K562 (cell line): ENCODE results near the gene LMAN2. TPM values are rescaled to one million over a fixed set of nuclear protein-coding genes. Genes with fewer than 3 reads are reported as not detected.

Experiments
- ATAC-seq: fragments of 200-7000 bp; cut with Tn5 transposase; 3 replicates; pipeline ENCODE4 v1.9.1; 2020; ENCODE audit warnings: moderate library complexity
- BruUV-seq: library from RNA; stranded (reverse); fragments of 400-500 nt; replicated peaks from 2 replicates; lab custom pipeline; 2021; lab: Mats Ljungman, UMichigan
- CTCF ChIA-PET: fragments of 300-600 bp; formaldehyde crosslinking; extraction: SDS; loops from one replicate; lab custom pipeline; 2021; ENCODE audit warnings: low intra/inter-chr PET ratio; lab: Yijun Ruan, JAX
- POLR2A ChIA-PET: fragments of 300-600, 350-650 bp; sonication (Branson Sonifier 250); formaldehyde crosslinking; extraction: SDS; loops from one replicate; lab custom pipeline; 2021; ENCODE audit warnings: antibody characterized with exemption, inconsistent platforms; lab: Yijun Ruan, JAX
- DNase-seq, 4 experiments: peaks; one replicate each; pipeline versions ENCODE4 v3.0.0 to v3.0.0-alpha.2; 2011 to 2018; ENCODE audit warnings: low spot score in 3 of 4, mixed read lengths in 3 of 4; ENCODE audit errors: extremely low read depth in 1 of 4
- FAIRE-seq: peaks from 2 replicates; lab custom pipeline; 2011; peaks lifted over from hg19 to GRCh38; lab: Jason Lieb, UNC
- H2AFZ ChIP-seq: 2 replicates; pipeline ENCODE4 v1.6.0; 2011; ENCODE audit warnings: low read depth, low read length, control low read depth, inconsistent platforms
- H3K27ac ChIP-seq: fragments of 200-600 bp; 3 replicates; pipeline ENCODE4 v1.8.0; 2011; ENCODE audit warnings: low read depth, mild to moderate bottlenecking, control low read depth, inconsistent platforms, low read length, moderate library complexity, mixed read lengths; ENCODE audit errors: extremely low read depth
- H3K27me3 ChIP-seq, 2 experiments: fragments of 300-600 bp in 1 of 2; 2 replicates in 1 of 2; 3 replicates in 1 of 2; pipeline versions ENCODE4 v1.6.0 to v1.8.0; 2011; ENCODE audit warnings: inconsistent platforms in 2 of 2, low read length in 2 of 2, mild to moderate bottlenecking in 1 of 2, mixed read lengths in 1 of 2, moderate library complexity in 1 of 2; ENCODE audit not compliant: control insufficient read depth in 2 of 2, insufficient read depth in 2 of 2
- H3K36me3 ChIP-seq: fragments of 300-600 bp; 3 replicates; pipeline ENCODE4 v1.8.0; 2011; ENCODE audit warnings: mild to moderate bottlenecking, low read length, inconsistent platforms; ENCODE audit not compliant: control insufficient read depth, insufficient read depth
- H3K4me1 ChIP-seq, 2 experiments: fragments of 200-600 bp in 1 of 2; replicated peaks in 1 of 2; 2 replicates in 1 of 2; 3 replicates in 1 of 2; pipeline versions ENCODE4 v1.5.1 to v1.8.0; 2011; ENCODE audit warnings: inconsistent platforms in 2 of 2, low read length in 2 of 2, mild to moderate bottlenecking in 1 of 2, mixed read lengths in 1 of 2, moderate library complexity in 1 of 2; ENCODE audit not compliant: control insufficient read depth in 2 of 2, insufficient read depth in 2 of 2
- H3K4me2 ChIP-seq: 2 replicates; pipeline ENCODE4 v1.6.1; 2011; ENCODE audit warnings: low read length, control low read depth, inconsistent platforms, mixed read lengths; ENCODE audit not compliant: insufficient read depth
- H3K4me3 ChIP-seq: fragments of 200-600 bp; sonication (generic), shearing (Covaris generic); 2 replicates; pipeline ENCODE4 v1.5.1; 2016; ENCODE audit warnings: control low read depth, inconsistent platforms
- H3K79me2 ChIP-seq: fragments of 200-600 bp; 3 replicates; pipeline ENCODE4 v1.8.0; 2011; ENCODE audit warnings: low read length, inconsistent platforms; ENCODE audit not compliant: control insufficient read depth, insufficient read depth
- H3K9ac ChIP-seq, 2 experiments: 2 replicates each; pipeline versions ENCODE4 v1.6.0 to v1.6.1; 2011; ENCODE audit warnings: low read depth in 2 of 2, low read length in 2 of 2, control low read depth in 1 of 2, inconsistent platforms in 1 of 2, mild to moderate bottlenecking in 1 of 2, mixed read lengths in 1 of 2; ENCODE audit not compliant: insufficient read depth in 1 of 2
- H3K9me1 ChIP-seq: one replicate; pipeline ENCODE4 v1.6.0; 2011; ENCODE audit warnings: inconsistent platforms, mild to moderate bottlenecking, low read length, moderate library complexity; ENCODE audit not compliant: control insufficient read depth, insufficient read depth
- H3K9me3 ChIP-seq: replicated peaks from 2 replicates; pipeline ENCODE4 v1.5.1; 2011; ENCODE audit warnings: low read depth, low read length, inconsistent platforms; ENCODE audit not compliant: control insufficient read depth, insufficient read depth
- H4K20me1 ChIP-seq: replicated peaks from 2 replicates; pipeline ENCODE4 v1.6.1; 2011; ENCODE audit warnings: low read length, inconsistent platforms, mixed read lengths; ENCODE audit not compliant: control insufficient read depth, insufficient read depth
- ATF3 ChIP-seq, 2 experiments: fragments of 450-650 bp in 1 of 2; sonication (generic) in 1 of 2; formaldehyde crosslinking in 1 of 2; IDR thresholded peaks in 1 of 2; conservative IDR thresholded peaks in 1 of 2; 2 replicates each; pipeline versions ENCODE4 v1.6.1 to v1.8.1; 2016 to 2023; ENCODE audit warnings: mild to moderate bottlenecking in 2 of 2, moderate library complexity in 2 of 2, inconsistent platforms in 1 of 2, missing genetic modification reagents in 1 of 2
- ETV1 ChIP-seq: fragments of 450-650 bp; conservative IDR thresholded peaks from 2 replicates; pipeline ENCODE4 v1.6.1; 2016; ENCODE audit warnings: missing genetic modification characterization, control low read depth, low read depth, missing compliant biosample characterization
- ETV5 ChIP-seq: sonication (generic); formaldehyde crosslinking; IDR thresholded peaks from 2 replicates; pipeline ENCODE4 v1.4.0; 2020; ENCODE audit warnings: low read depth, mild to moderate bottlenecking, missing genetic modification reagents
- MNT ChIP-seq, 2 experiments: fragments of 450-650 bp; conservative IDR thresholded peaks; 2 replicates each; pipeline ENCODE4 v1.6.1; 2017; ENCODE audit warnings: mild to moderate bottlenecking in 2 of 2, moderate library complexity in 2 of 2
- MTA1 ChIP-seq: fragments of 450-650 bp; IDR thresholded peaks from 2 replicates; pipeline ENCODE4 v1.6.1; 2017; ENCODE audit warnings: borderline replicate concordance
- NCOA1 ChIP-seq: fragments of 450-650 bp; IDR thresholded peaks from 2 replicates; pipeline ENCODE4 v1.6.1; 2016; ENCODE audit warnings: low read depth
- NCOA4 ChIP-seq: fragments of 450-650 bp; IDR thresholded peaks from 2 replicates; pipeline ENCODE4 v1.6.1; 2018; ENCODE audit warnings: mild to moderate bottlenecking; ENCODE audit not compliant: partially characterized antibody
- NCOA6 ChIP-seq: fragments of 450-650 bp; IDR thresholded peaks from 2 replicates; pipeline ENCODE4 v1.6.1; 2017; ENCODE audit warnings: mild to moderate bottlenecking
- SIX5 ChIP-seq, 2 experiments: IDR thresholded peaks; 2 replicates each; pipeline ENCODE4 v1.6.1; 2011; ENCODE audit warnings: low read length in 2 of 2, borderline replicate concordance in 1 of 2, low read depth in 1 of 2, mild to moderate bottlenecking in 1 of 2, moderate library complexity in 1 of 2; ENCODE audit not compliant: insufficient read depth in 1 of 2
- TSHZ1 ChIP-seq: fragments of 250-450 bp; sonication (Bioruptor Pico); IDR thresholded peaks from 2 replicates; pipeline ENCODE4 v1.4.0; 2020; ENCODE audit warnings: mild to moderate bottlenecking, moderate library complexity
- ZC3H4 ChIP-seq: sonication (generic); formaldehyde crosslinking; IDR thresholded peaks from 2 replicates; pipeline ENCODE4 v1.9.0; 2021; ENCODE audit warnings: missing genetic modification reagents, borderline replicate concordance
- ZNF584 ChIP-seq: fragments of 200-800 bp; sonication (Bioruptor generic); IDR thresholded peaks from 2 replicates; pipeline ENCODE4 v1.6.1; 2016; ENCODE audit warnings: low read depth, mild to moderate bottlenecking, missing genetic modification characterization, missing compliant biosample characterization
- ZNF586 ChIP-seq: fragments of 450-650 bp; formaldehyde crosslinking; conservative IDR thresholded peaks from 2 replicates; pipeline ENCODE4 v1.4.0; 2020; ENCODE audit warnings: mild to moderate bottlenecking, moderate library complexity
- ZNF740 ChIP-seq, 3 experiments: fragments of 200-800 bp in 1 of 3; sonication (Bioruptor generic) in 1 of 3; sonication (generic) in 1 of 3; formaldehyde crosslinking in 1 of 3; IDR thresholded peaks; 2 replicates each; pipeline versions ENCODE4 v1.6.1 to v1.8.0; 2016 to 2022; ENCODE audit warnings: mild to moderate bottlenecking in 2 of 3, missing compliant biosample characterization in 2 of 3, missing genetic modification characterization in 2 of 3, missing genetic modification reagents in 1 of 3
- ZNF766 ChIP-seq: fragments of 200-800 bp; sonication (Bioruptor generic); conservative IDR thresholded peaks from 2 replicates; pipeline ENCODE4 v1.6.1; 2016; ENCODE audit warnings: missing genetic modification characterization, missing compliant biosample characterization
- WGBS: fragments of 100-300 bp; shearing (Covaris generic); methylation state at CpG from one replicate; pipeline ENCODE4 v1.1.6; 2016; ENCODE audit warnings: low coverage, mixed read lengths; ENCODE audit not compliant: insufficient coverage; ENCODE audit errors: missing lambda C conversion rate; 5-methylcytosine and 5-hydroxymethylcytosine counted together
- in situ Hi-C: fragments of 300-500 bp; cut with MboI; formaldehyde crosslinking; loops from 4 replicates; pipeline ENCODE4 v1.15.0; 2018; ENCODE audit warnings: inconsistent platforms, mixed read lengths
- intact Hi-C: fragments of 100-400 bp; cut with micrococcal nuclease; formaldehyde crosslinking; loops from 2 replicates; pipeline ENCODE4 v1.14.2; 2022
- polyA plus RNA-seq, 8 experiments: library from polyadenylated mRNA; depleted of rRNA in 4 of 8; stranded (reverse) in 5 of 8; unstranded in 3 of 8; fragments of >200 nt; fragmentation: Nextera tagmentation in 2 of 8; fragmentation: Illumina TruSeq in 1 of 8; extraction: Ambion mirVana in 2 of 8; extraction: Trizol in 1 of 8; gene quantifications; 2 replicates each; pipeline versions ENCODE4 v1.2.1 to v1.2.3, GENCODE V29; 2011 to 2014; ENCODE audit warnings: inconsistent platforms in 1 of 8, missing spikeins in 1 of 8
- total RNA-seq, 7 experiments: library from RNA; depleted of rRNA in 6 of 7; stranded (reverse); fragments of >200 nt in 6 of 7; fragmentation: Illumina TruSeq in 2 of 7; extraction: Trizol in 2 of 7; gene quantifications; 2 replicates each; pipeline versions ENCODE4 v1.2.1 to v1.2.3, GENCODE V29; 2011 to 2021; ENCODE audit warnings: low replicate concordance in 1 of 7

Gene LMAN2
- total and polyA plus RNA-seq, 9 of the 15 experiments (the other 6 are each of a cell fraction or from before 2014, with no cell fraction given), result 2.7 to 254 (median 136) TPM

- H3K4me3 ChIP-seq, result no peak overlapping the region
- DNase-seq, result no peak
- H3K9me3 ChIP-seq, result no peaks in the 10 kb centered on the region
- H3K9me1 ChIP-seq, result no peaks in the 10 kb centered on the region
- intact Hi-C loops (no loop called here), in situ Hi-C loops (no loop called here)
- H3K36me3 ChIP-seq, result peaks cover 68% of the 10 kb centered on the region
- BruUV-seq, result no TSS peak
- ATAC-seq, result no peak
- no peaks in the 10 kb centered on the region for H4K20me1 ChIP-seq
- no peaks in the 10 kb centered on the region for H3K27me3 ChIP-seq
- H3K27ac ChIP-seq, result no peak overlapping the region
- H3K9ac ChIP-seq, result no peak overlapping the region
- no peak overlapping the region for H3K4me2 ChIP-seq
- no peak for FAIRE-seq
- ChIA-PET POLR2A (interaction anchor here (0.6 to 1.1 kb wide), 2 partner anchors 12 to 151 kb away, joined by 3 to 5 read pairs; no protein-coding TSS in a partner anchor), CTCF (no interaction called here)
- WGBS, result 83% methylated on average over 4 of the region's 6 CpGs
- no peak overlapping the region for H2AFZ ChIP-seq
- peaks cover 75% of the 10 kb centered on the region for H3K79me2 ChIP-seq
- peaks cover 9 to 10% of the 10 kb centered on the region in 2 experiments; a peak in 4 of 5 replicates for H3K4me1 ChIP-seq
- TF ChIP-seq ETV1 (tag) (no peak), NCOA1 (no peak), ATF3 (IDR thresholded peaks at IDR 0.05) (no peak), ATF3 (CRISPR knock-in tag; conservative IDR thresholded peaks at IDR 0.05) (no peak), ZNF740 (CRISPR knock-in tag; IDR thresholded peaks at IDR 0.05) (no peak), ZNF740 (tag; IDR thresholded peaks at IDR 0.05) (no peak), MTA1 (no peak), ZNF766 (CRISPR knock-in tag) (no peak), SIX5 (IDR thresholded peaks at IDR 0.05; ENCODE audit: borderline replicate concordance in 1 of 2, insufficient read depth in 1 of 2, low read depth in 1 of 2, low read length in 2 of 2) (no peak), MNT (conservative IDR thresholded peaks at IDR 0.05) (no peak), NCOA4 (no peak), ETV5 (CRISPR knock-in tag) (no peak), NCOA6 (no peak), ZNF584 (no peak), TSHZ1 (CRISPR knock-in tag) (no peak), ZNF586 (CRISPR knock-in tag) (no peak), ZC3H4 (CRISPR knock-in tag) (no peak)
Observed at GRCh38 chr5:177344891-177345290, 6.6 kb downstream of the LMAN2 start.
